ENCODE measurements around the gene GSN. TPM values are rescaled to one million over a fixed set of nuclear protein-coding genes. Genes with fewer than 3 reads are reported as not detected.

Gene GSN
- total and polyA plus RNA-seq, 2 of the 8 experiments (the other 6 are each of a cell fraction or from before 2014, with no cell fraction given), result 52.3 to 94.5 TPM

DNA sequence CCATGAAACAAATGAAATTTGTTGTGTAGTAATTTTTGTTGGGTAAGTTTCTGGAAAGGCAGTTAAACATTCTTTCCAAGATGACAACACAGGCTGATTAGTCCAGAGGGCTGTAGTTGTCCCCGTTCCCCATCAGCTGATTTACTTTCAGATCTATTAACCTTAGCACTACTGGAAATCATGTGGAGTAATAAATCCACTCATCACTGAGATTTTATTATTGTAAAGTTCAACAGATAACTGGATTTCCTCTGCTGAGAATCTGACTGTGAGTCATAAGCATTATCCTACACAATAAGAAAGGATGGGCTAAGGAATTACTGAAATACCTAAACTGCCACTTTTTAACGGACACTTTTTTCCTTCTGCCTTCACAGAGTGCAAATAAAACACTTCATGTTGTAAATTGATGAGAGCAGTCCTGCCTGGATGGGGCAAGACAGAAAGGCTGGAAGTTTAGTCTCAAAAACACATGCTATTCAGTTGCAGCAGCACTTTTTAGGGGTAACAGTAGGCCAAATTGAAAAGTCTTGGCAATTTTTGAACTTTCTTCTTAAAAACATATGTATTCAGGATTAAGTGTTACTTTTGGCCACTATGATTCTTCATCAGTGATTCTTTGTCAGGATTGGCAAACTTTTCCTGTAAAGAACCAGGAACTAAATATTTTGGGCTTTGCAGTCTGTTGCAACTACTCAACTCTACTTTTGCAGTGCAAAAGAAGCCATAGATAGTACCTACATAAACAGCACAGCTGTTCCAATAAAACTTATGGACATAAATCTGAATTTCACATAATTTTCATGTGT, 95.1 kb downstream of the GSN start:
- no peaks in the 10 kb centered on the region; the same call in 1 of the 2 replicates for H3K23me2 ChIP-seq (ENCODE audit: low read depth, low read length)
- ChIA-PET POLR2A (ENCODE audit: partially characterized antibody) (no interaction called here), CTCF (ENCODE audit: partially characterized antibody) (interaction anchor here (0.9 to 1.2 kb wide), 2 partner anchors 44 to 85 kb away, joined by 3 to 6 read pairs; no protein-coding TSS in a partner anchor)
- no peak for DNase-seq (ENCODE audit: low read depth in 1 of 2, low spot score in 2 of 2)
- H3K4me1 ChIP-seq (replicated peaks in 1 of 4; ENCODE audit: control insufficient read depth in 3 of 4, insufficient read depth in 4 of 4, low read length in 3 of 4), result peaks cover 0 to 2% (median 0%) of the 10 kb centered on the region in 4 experiments; a peak in 2 of 7 replicates
- no peak overlapping the region for H3K4me3 ChIP-seq (ENCODE audit: extremely low read depth in 1 of 4, insufficient read depth in 2 of 4, low read depth in 3 of 4, low read length in 4 of 4)
- H3K56ac ChIP-seq (replicated peaks; ENCODE audit: insufficient read length, low read depth, low read length), result no peak overlapping the region
- no peak overlapping the region for H2BK12ac ChIP-seq (ENCODE audit: low read depth, low read length)
- no peaks in the 10 kb centered on the region for H3K79me2 ChIP-seq (ENCODE audit: control insufficient read depth in 1 of 2, insufficient read depth in 2 of 2, low read length in 2 of 2)
- H3K36me3 ChIP-seq (ENCODE audit: control insufficient read depth in 2 of 4, insufficient read depth in 4 of 4, low read length in 3 of 4), result peaks cover 0 to 4% (median 0%) of the 10 kb centered on the region in 4 experiments; a peak in 1 of 8 replicates
- TF ChIP-seq GTF2F1 (IDR thresholded peaks at IDR 0.05; ENCODE audit: borderline replicate concordance, low read depth, low read length) (no peak), JUND (IDR thresholded peaks at IDR 0.05; ENCODE audit: low read length) (no peak), SIX5 (IDR thresholded peaks at IDR 0.05; ENCODE audit: low read depth, low read length) (no peak), CREB1 (IDR thresholded peaks at IDR 0.05) (no peak), TCF12 (IDR thresholded peaks at IDR 0.05; ENCODE audit: low read depth, low read length) (no peak), SIRT6 (IDR thresholded peaks at IDR 0.05; ENCODE audit: low read length) (no peak), ATF2 (IDR thresholded peaks at IDR 0.05; ENCODE audit: low read length) (no peak), ASH2L (IDR thresholded peaks at IDR 0.05; ENCODE audit: low read length) (no peak), BACH1 (IDR thresholded peaks at IDR 0.05; ENCODE audit: low read length) (no peak)
- no peaks in the 10 kb centered on the region for H3K79me1 ChIP-seq (ENCODE audit: low read depth, low read length)
- H2BK20ac ChIP-seq (ENCODE audit: low read length), result no peak overlapping the region
- WGBS, 2 experiments (ENCODE audit: extremely low coverage in 1 of 2, insufficient coverage in 1 of 2, insufficient read length in 1 of 2, insufficient replicate concordance in 2 of 2, low coverage in 1 of 2, low lambda C conversion rate in 2 of 2, missing lambda C conversion rate in 1 of 2), result 82% methylated on average over 2 of the region's 2 CpGs; no CpG with 5 or more reads in 1 of the 2 experiments
- no peaks in the 10 kb centered on the region for H4K20me1 ChIP-seq (replicated peaks in 1 of 2; ENCODE audit: control insufficient read depth in 1 of 2, insufficient read depth in 2 of 2, low read length in 2 of 2)
- H3K27me3 ChIP-seq (replicated peaks in 1 of 4; ENCODE audit: control insufficient read depth in 3 of 4, extremely low read depth in 1 of 4, insufficient read depth in 3 of 4, low read length in 3 of 4), result no peaks in the 10 kb centered on the region
- H4K8ac ChIP-seq (ENCODE audit: extremely low read depth, insufficient read depth, low read length), result no peak overlapping the region
- no peak overlapping the region for H3K4me2 ChIP-seq (ENCODE audit: insufficient read depth in 1 of 2, low read depth in 2 of 2, low read length in 2 of 2)
- H4K5ac ChIP-seq (ENCODE audit: insufficient read length, low read depth, low read length), result no peak overlapping the region
- H4K91ac ChIP-seq (replicated peaks; ENCODE audit: insufficient read length, low read length), result no peak overlapping the region
- H2BK15ac ChIP-seq (ENCODE audit: low read length), result no peak overlapping the region
- H2BK120ac ChIP-seq (replicated peaks; ENCODE audit: low read depth, low read length), result no peak overlapping the region
- H2AFZ ChIP-seq (ENCODE audit: low read length), result no peak overlapping the region
- H3K27ac ChIP-seq (ENCODE audit: low read depth, low read length), result no peak overlapping the region
- no peak overlapping the region for H3K18ac ChIP-seq (ENCODE audit: extremely low read depth, low read length)
- H3K9ac ChIP-seq (replicated peaks in 1 of 4; ENCODE audit: extremely low read depth in 1 of 4, low read depth in 3 of 4, low read length in 3 of 4), result no peak overlapping the region
- no peak overlapping the region for H3K23ac ChIP-seq (ENCODE audit: insufficient read length)
- H2BK5ac ChIP-seq (ENCODE audit: low read depth, low read length), result no peak overlapping the region
- H3K4ac ChIP-seq (replicated peaks; ENCODE audit: insufficient read length, low read depth, low read length), result no peak overlapping the region
- FAIRE-seq, result no peak
- H2AK5ac ChIP-seq (ENCODE audit: low read depth, low read length), result no peak overlapping the region
- no peak overlapping the region for H3K14ac ChIP-seq (ENCODE audit: insufficient read length)
- H3K9me3 ChIP-seq (ENCODE audit: insufficient read depth in 2 of 2, low read depth in 1 of 2, low read length in 1 of 2), result no peaks in the 10 kb centered on the region

All from H1 (cell line).